Measurements from ENCODE around the gene SDK1.

GRCh38 chr7:4102231-4102841 is 801.3 kb downstream of the SDK1 start:
- TF ChIP-seq CTCF (IDR thresholded peaks at IDR 0.05) = no peak
- TF ChIP-seq POLR2AphosphoS5 (IDR thresholded peaks at IDR 0.05) = no peak
- TF ChIP-seq POLR2A (IDR thresholded peaks at IDR 0.05) = no peak
